Panc1 (cell line): ENCODE data around the gene ZNF506.
"Not testable (repeated sequence)": the region's sequence is repeated elsewhere in the genome, so short reads cannot be mapped to it uniquely, and the experiment has no call there.

Source experiments
- CTCF ChIP-seq: fragments of 450-650 bp; IDR thresholded peaks from 2 replicates; pipeline ENCODE4 v1.5.1; 2017; ENCODE audit warnings: mild to moderate bottlenecking
- POLR2AphosphoS5 ChIP-seq: IDR thresholded peaks from 2 replicates; pipeline ENCODE4 v1.6.1; 2012; ENCODE audit warnings: mild to moderate bottlenecking, low read depth, low read length, moderate library complexity
- REST ChIP-seq, 2 experiments: IDR thresholded peaks; 2 replicates each; pipeline ENCODE4 v1.6.1; 2011 to 2012; ENCODE audit warnings: low read depth in 2 of 2, control low read depth in 1 of 2, low read length in 1 of 2, mild to moderate bottlenecking in 1 of 2, moderate library complexity in 1 of 2; ENCODE audit not compliant: insufficient read depth in 1 of 2
- SIN3A ChIP-seq: IDR thresholded peaks from 2 replicates; pipeline ENCODE4 v1.6.1; 2012; ENCODE audit warnings: low read depth, mild to moderate bottlenecking, low read length, moderate library complexity, borderline replicate concordance; ENCODE audit not compliant: insufficient read depth

- not testable (repeated sequence) for TF ChIP-seq CTCF; POLR2AphosphoS5; REST (IDR thresholded peaks at IDR 0.05; ENCODE audit: insufficient read depth in 1 of 2, low read depth in 2 of 2, low read length in 1 of 2); SIN3A
Observed at GRCh38 chr19:19870086-19870485, 48.5 kb upstream of the ZNF506 start.
